ENCODE data around the gene ADGRE2.

Gene ADGRE2

GRCh38 chr19:14763497-14764145 is 14.7 kb downstream of the ADGRE2 start:
- Histone ChIP-seq H4K20me1 (ENCODE audit: insufficient read depth, low read length) (no peaks in the 10 kb centered on the region), H3F3A (ENCODE audit: insufficient read depth, low read length) (no peaks in the 10 kb centered on the region), H3K4me1 (ENCODE audit: insufficient read depth, low read length, severe bottlenecking) (no peaks in the 10 kb centered on the region), H3K27ac (ENCODE audit: low read depth, low read length, poor library complexity, severe bottlenecking) (no peak overlapping the region), H3K36me3 (ENCODE audit: insufficient read depth, low read length) (no peaks in the 10 kb centered on the region), H3K4me2 (ENCODE audit: low read length) (no peak overlapping the region), H3K27me3 (ENCODE audit: insufficient read depth, low read length) (no peaks in the 10 kb centered on the region; the same call in 1 of the 2 replicates), H3K9ac (ENCODE audit: low read length) (no peak overlapping the region), H3K9me3 (ENCODE audit: low read length) (no peaks in the 10 kb centered on the region), H2AFZ (ENCODE audit: low read length) (no peak overlapping the region), H3K9me2 (ENCODE audit: low read depth, low read length) (no peaks in the 10 kb centered on the region), H3K4me3 (ENCODE audit: low read depth, low read length, poor library complexity, severe bottlenecking) (no peak overlapping the region), H3K79me2 (ENCODE audit: insufficient read depth, low read length) (no peaks in the 10 kb centered on the region)
- TF ChIP-seq CTCF (IDR thresholded peaks at IDR 0.05; ENCODE audit: low read length) (no peak), EZH2 (IDR thresholded peaks at IDR 0.05; ENCODE audit: borderline replicate concordance, low read length) (no peak)

GRCh38 chr19:14762111-14762510 is 16.2 kb downstream of the ADGRE2 start:
- H3K27ac ChIP-seq (ENCODE audit: low read depth, low read length, poor library complexity, severe bottlenecking), result no peak overlapping the region
- no peaks in the 10 kb centered on the region for H3F3A ChIP-seq (ENCODE audit: insufficient read depth, low read length)
- no peak overlapping the region for H2AFZ ChIP-seq (ENCODE audit: low read length)
- H3K9me2 ChIP-seq (ENCODE audit: low read depth, low read length), result no peaks in the 10 kb centered on the region
- no peaks in the 10 kb centered on the region for H4K20me1 ChIP-seq (ENCODE audit: insufficient read depth, low read length)
- no peaks in the 10 kb centered on the region for H3K36me3 ChIP-seq (ENCODE audit: insufficient read depth, low read length)
- H3K9ac ChIP-seq (ENCODE audit: low read length), result no peak overlapping the region
- no peak overlapping the region for H3K4me2 ChIP-seq (ENCODE audit: low read length)
- H3K4me1 ChIP-seq (ENCODE audit: insufficient read depth, low read length, severe bottlenecking), result no peaks in the 10 kb centered on the region
- TF ChIP-seq CTCF (IDR thresholded peaks at IDR 0.05; ENCODE audit: low read length), result no peak
- TF ChIP-seq EZH2 (IDR thresholded peaks at IDR 0.05; ENCODE audit: borderline replicate concordance, low read length), result no peak
- no peaks in the 10 kb centered on the region for H3K9me3 ChIP-seq (ENCODE audit: low read length)
- no peak overlapping the region for H3K4me3 ChIP-seq (ENCODE audit: low read depth, low read length, poor library complexity, severe bottlenecking)
- H3K27me3 ChIP-seq (ENCODE audit: insufficient read depth, low read length), result no peaks in the 10 kb centered on the region; the same call in 1 of the 2 replicates
- no peaks in the 10 kb centered on the region for H3K79me2 ChIP-seq (ENCODE audit: insufficient read depth, low read length)

GRCh38 chr19:14761607-14762006 is 16.8 kb downstream of the ADGRE2 start:
- H2AFZ ChIP-seq (ENCODE audit: low read length), result no peak overlapping the region
- no peaks in the 10 kb centered on the region for H3K79me2 ChIP-seq (ENCODE audit: insufficient read depth, low read length)
- no peaks in the 10 kb centered on the region for H3K4me1 ChIP-seq (ENCODE audit: insufficient read depth, low read length, severe bottlenecking)
- H3K36me3 ChIP-seq (ENCODE audit: insufficient read depth, low read length), result no peaks in the 10 kb centered on the region
- H3K27me3 ChIP-seq (ENCODE audit: insufficient read depth, low read length), result no peaks in the 10 kb centered on the region; the same call in 1 of the 2 replicates
- no peak overlapping the region for H3K4me3 ChIP-seq (ENCODE audit: low read depth, low read length, poor library complexity, severe bottlenecking)
- no peaks in the 10 kb centered on the region for H3K9me2 ChIP-seq (ENCODE audit: low read depth, low read length)
- no peaks in the 10 kb centered on the region for H3K9me3 ChIP-seq (ENCODE audit: low read length)
- H3K4me2 ChIP-seq (ENCODE audit: low read length), result no peak overlapping the region
- H4K20me1 ChIP-seq (ENCODE audit: insufficient read depth, low read length), result no peaks in the 10 kb centered on the region
- TF ChIP-seq CTCF (IDR thresholded peaks at IDR 0.05; ENCODE audit: low read length) (no peak), EZH2 (IDR thresholded peaks at IDR 0.05; ENCODE audit: borderline replicate concordance, low read length) (no peak)
- no peaks in the 10 kb centered on the region for H3F3A ChIP-seq (ENCODE audit: insufficient read depth, low read length)
- no peak overlapping the region for H3K27ac ChIP-seq (ENCODE audit: low read depth, low read length, poor library complexity, severe bottlenecking)
- no peak overlapping the region for H3K9ac ChIP-seq (ENCODE audit: low read length)

All from OCI-LY1 (cell line).